Smooth muscle cell (in vitro differentiated cells): ENCODE measurements around the gene MEPCE. TPM values are rescaled to one million over a fixed set of nuclear protein-coding genes. Genes with fewer than 3 reads are reported as not detected.

ENCODE experiments used
- DNase-seq: peaks from one replicate; lab custom pipeline; 2025; ENCODE audit not compliant: unreplicated experiment; lab: John Stamatoyannopoulos, UW
- H2AFZ ChIP-seq: fragments of 200-600 bp; sonication (generic); 2 replicates; pipeline ENCODE4 v1.6.0; 2016; ENCODE audit warnings: antibody characterized with exemption, low read depth, mild to moderate bottlenecking
- H3F3A ChIP-seq: fragments of 200-600 bp; sonication (generic); 2 replicates; pipeline ENCODE4 v1.6.0; 2017; ENCODE audit warnings: antibody characterized with exemption, low read depth
- H3K27ac ChIP-seq: fragments of 200-600 bp; sonication (generic); 2 replicates; pipeline ENCODE4 v1.5.1; 2016; ENCODE audit warnings: low read depth, mild to moderate bottlenecking
- H3K27me3 ChIP-seq: fragments of 200-600 bp; sonication (generic); 2 replicates; pipeline ENCODE4 v1.6.1; 2016; ENCODE audit warnings: low read depth, mild to moderate bottlenecking
- H3K36me3 ChIP-seq: fragments of 200-600 bp; sonication (generic); 2 replicates; pipeline ENCODE4 v1.5.1; 2016; ENCODE audit warnings: low read depth
- H3K4me1 ChIP-seq: fragments of 200-600 bp; sonication (generic); 2 replicates; pipeline ENCODE4 v1.5.1; 2016; ENCODE audit warnings: low read depth
- H3K4me2 ChIP-seq: fragments of 200-600 bp; sonication (generic); 2 replicates; pipeline ENCODE4 v1.6.0; 2016; ENCODE audit warnings: mild to moderate bottlenecking
- H3K4me3 ChIP-seq: fragments of 200-600 bp; sonication (generic); 2 replicates; pipeline ENCODE4 v1.5.1; 2016; ENCODE audit warnings: mild to moderate bottlenecking
- H3K79me2 ChIP-seq: fragments of 200-600 bp; sonication (generic); 2 replicates; pipeline ENCODE4 v1.6.0; 2016; ENCODE audit warnings: low read depth, mild to moderate bottlenecking
- H3K9ac ChIP-seq: fragments of 200-600 bp; sonication (generic); 2 replicates; pipeline ENCODE4 v1.6.0; 2016; ENCODE audit warnings: low read depth
- H3K9me3 ChIP-seq: fragments of 200-600 bp; sonication (generic); replicated peaks from 2 replicates; pipeline ENCODE4 v1.5.1; 2016; ENCODE audit warnings: low read depth
- H4K20me1 ChIP-seq: fragments of 200-600 bp; sonication (generic); 2 replicates; pipeline ENCODE4 v1.6.0; 2016; ENCODE audit warnings: low read depth
- CTCF ChIP-seq: fragments of 200-600 bp; sonication (generic); IDR thresholded peaks from 2 replicates; pipeline ENCODE4 v1.5.1; 2017; ENCODE audit warnings: borderline replicate concordance, mild to moderate bottlenecking, antibody characterized with exemption; ENCODE audit not compliant: insufficient read depth, poor library complexity, severe bottlenecking
- WGBS: methylation state at CpG from one replicate; pipeline ENCODE4 v1.1.7; 2016; ENCODE audit warnings: low lambda C conversion rate; 5-methylcytosine and 5-hydroxymethylcytosine counted together
- polyA plus RNA-seq: library from polyadenylated mRNA; unstranded; fragments of >200 nt; fragmentation: Nextera tagmentation; extraction: Ambion mirVana; gene quantifications from 2 replicates; pipeline ENCODE4 v1.2.1, GENCODE V29; 2016
- total RNA-seq: library from RNA; depleted of rRNA; stranded (reverse); fragments of >200 nt; gene quantifications from 2 replicates; pipeline ENCODE4 v1.2.3, GENCODE V29; 2014

Gene MEPCE
- total and polyA plus RNA-seq, 2 experiments from 2014 or later, result 14.8 to 19.7 TPM

DNA sequence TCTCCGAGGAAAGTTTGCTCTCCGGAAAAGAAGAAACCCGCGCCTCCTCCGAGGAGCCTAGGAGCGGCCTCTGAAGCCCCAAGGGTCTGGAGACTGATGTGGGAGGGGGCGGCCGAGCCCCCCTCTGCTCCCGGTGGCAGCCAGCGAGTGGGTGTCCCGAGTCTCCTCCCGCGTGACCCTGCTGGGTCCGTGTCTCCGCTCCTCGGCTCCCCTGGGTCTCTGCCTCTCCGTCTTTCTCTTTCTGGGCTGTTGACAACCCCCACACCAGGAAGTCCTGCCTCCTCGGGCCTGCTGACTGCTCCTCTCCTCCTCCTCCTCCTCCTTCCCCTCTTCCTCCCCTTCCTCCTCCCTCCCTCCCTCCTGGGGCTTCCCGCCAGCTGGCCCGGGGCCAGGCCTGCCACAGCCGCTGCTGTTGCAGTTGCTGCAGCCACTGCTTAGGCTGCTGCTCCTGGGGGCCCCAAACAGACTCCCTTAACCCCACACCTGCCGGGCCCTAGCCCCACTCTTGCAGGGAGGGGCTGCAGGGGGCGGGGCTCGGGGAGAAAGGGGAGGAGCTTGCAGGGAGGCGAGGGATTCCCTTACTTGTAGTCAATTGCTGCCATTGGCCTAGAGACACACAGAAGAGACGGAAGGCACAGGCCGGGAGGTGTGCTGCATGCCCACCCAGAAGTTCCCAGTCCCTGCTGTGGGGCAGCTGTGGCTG lies 49.5 kb downstream of the MEPCE start, which contains the start of gene TSC22D4:
Gene TSC22D4 (minus strand): TSS at position 257 of the 703 bp plus-strand sequence. CDS start 1,176 bp downstream, outside the sequence.
- no peak for TF ChIP-seq CTCF
- peak within 1 kb of the TSS; percentile 83 for H3K9ac ChIP-seq
- peaks cover 31% of the 10 kb centered on the region for H3K79me2 ChIP-seq
- no peaks in the 10 kb centered on the region for H3K36me3 ChIP-seq
- under 1% methylated on average over 18 of the region's 27 CpGs for WGBS
- H3K27me3 ChIP-seq, result no peaks in the 10 kb centered on the region
- no peaks in the 10 kb centered on the region for H3F3A ChIP-seq
- H3K4me1 ChIP-seq, result peaks cover 16% of the 10 kb centered on the region
- H2AFZ ChIP-seq, result peak within 1 kb of the TSS; percentile 13
- H3K27ac ChIP-seq, result peak within 1 kb of the TSS; percentile 72
- peak within 1 kb of the TSS; percentile 90 for H3K4me3 ChIP-seq
- H4K20me1 ChIP-seq, result peaks cover 36% of the 10 kb centered on the region
- peak within 1 kb of the TSS; percentile 99 for H3K4me2 ChIP-seq
- H3K9me3 ChIP-seq, result no peaks in the 10 kb centered on the region
- DNase-seq, result peak; percentile 94

GRCh38 chr7:100481466-100481865 lies 51.8 kb downstream of the MEPCE start:
- Histone ChIP-seq H3K36me3 (no peaks in the 10 kb centered on the region), H3K4me3 (no peak overlapping the region), H3K4me2 (no peak overlapping the region), H3K27ac (no peak overlapping the region), H4K20me1 (peaks cover 16% of the 10 kb centered on the region), H2AFZ (no peak overlapping the region), H3K4me1 (peaks cover 10% of the 10 kb centered on the region), H3K9ac (no peak overlapping the region), H3K27me3 (no peaks in the 10 kb centered on the region), H3K79me2 (peaks cover 23% of the 10 kb centered on the region), H3F3A (no peaks in the 10 kb centered on the region), H3K9me3 (no peaks in the 10 kb centered on the region)
- WGBS, result 76% methylated on average over 1 of the region's 1 CpG
- no peak for TF ChIP-seq CTCF
- DNase-seq, result no peak

- Histone ChIP-seq H3K4me1 (no peaks in the 10 kb centered on the region), H3K4me2 (peak overlapping the region; percentile 97), H3K36me3 (no peaks in the 10 kb centered on the region), H3K9me3 (no peaks in the 10 kb centered on the region), H3K4me3 (peak overlapping the region; percentile 72), H3F3A (no peaks in the 10 kb centered on the region), H3K27ac (no peak overlapping the region), H3K27me3 (no peaks in the 10 kb centered on the region), H4K20me1 (peaks cover 4% of the 10 kb centered on the region), H3K79me2 (peaks cover 10% of the 10 kb centered on the region), H3K9ac (no peak overlapping the region), H2AFZ (peak overlapping the region; percentile 83)
- TF ChIP-seq CTCF, result no peak
- 66% methylated on average over 14 of the region's 14 CpGs for WGBS
- no peak for DNase-seq
Measured at GRCh38 chr7:100482728-100483089, 53.1 kb downstream of the MEPCE start.
